Measurements from ENCODE around the gene POLQ. TPM values are rescaled to one million over a fixed set of nuclear protein-coding genes. Genes with fewer than 3 reads are reported as not detected.

Gene POLQ
- total and polyA plus RNA-seq, 4 donors, result 0.10 to 13.2 (median 0.22) TPM

GRCh38 chr3:121515313-121515712, 30.5 kb downstream of the POLQ start:
- Histone ChIP-seq H3K4me1 (ENCODE audit: control insufficient read depth in 4 of 4, insufficient read depth in 4 of 4, low read length in 3 of 4) (no peaks in the 10 kb centered on the region), H3K4me3 (ENCODE audit: low read depth in 1 of 3, low read length in 3 of 3) (no peak overlapping the region), H3K27me3 (ENCODE audit: control insufficient read depth in 4 of 4, insufficient read depth in 4 of 4, low read length in 3 of 4) (no peaks in the 10 kb centered on the region), H3K9ac (ENCODE audit: low read depth in 1 of 2, low read length in 2 of 2) (no peak overlapping the region), H3K9me3 (ENCODE audit: control insufficient read depth in 4 of 4, low read length in 3 of 4) (no peaks in the 10 kb centered on the region), H3K27ac (ENCODE audit: low read depth in 1 of 2, low read length in 2 of 2) (no peak overlapping the region), H3K36me3 (ENCODE audit: control insufficient read depth in 4 of 4, insufficient read depth in 3 of 4, low read depth in 1 of 4, low read length in 3 of 4) (no peaks in the 10 kb centered on the region)
- DNase-seq (ENCODE audit: low spot score), result no peak
- WGBS, result 72% methylated on average over 2 of the region's 2 CpGs
- TF ChIP-seq REST (IDR thresholded peaks at IDR 0.05), result no peak
- no peak for TF ChIP-seq YY1 (IDR thresholded peaks at IDR 0.05)
- TF ChIP-seq NR2F2 (IDR thresholded peaks at IDR 0.05), result no peak
- no peak for TF ChIP-seq FOXA2 (IDR thresholded peaks at IDR 0.05)
- TF ChIP-seq RXRA (IDR thresholded peaks at IDR 0.05), result no peak
- TF ChIP-seq HNF4A (conservative IDR thresholded peaks at IDR 0.05), result no peak
- TF ChIP-seq RAD21 (IDR thresholded peaks at IDR 0.05), result no peak
- TF ChIP-seq GABPA (IDR thresholded peaks at IDR 0.05 in 1 of 2, conservative IDR thresholded peaks at IDR 0.05 in 1 of 2), result no peak
- TF ChIP-seq MAX (IDR thresholded peaks at IDR 0.05), result no peak

GRCh38 chr3:121514496-121514895, 31.3 kb downstream of the POLQ start:
- no peak for TF ChIP-seq MAX (IDR thresholded peaks at IDR 0.05)
- TF ChIP-seq EGR1 (IDR thresholded peaks at IDR 0.05; ENCODE audit: low read depth in 2 of 2), result no peak
- no peak for TF ChIP-seq ATF3 (IDR thresholded peaks at IDR 0.05)
- TF ChIP-seq CTCF (IDR thresholded peaks at IDR 0.05; ENCODE audit: low read depth, low read length, missing input control), result no peak
- no peak for TF ChIP-seq YY1 (IDR thresholded peaks at IDR 0.05)
- no peak for TF ChIP-seq TAF1 (conservative IDR thresholded peaks at IDR 0.05)
- no peak for TF ChIP-seq SP1 (IDR thresholded peaks at IDR 0.05)
- TF ChIP-seq FOXA2 (IDR thresholded peaks at IDR 0.05), result no peak
- TF ChIP-seq REST (IDR thresholded peaks at IDR 0.05), result no peak
- no peak for TF ChIP-seq FOXA1 (IDR thresholded peaks at IDR 0.05)
- no peaks in the 10 kb centered on the region for H3K36me3 ChIP-seq (ENCODE audit: control insufficient read depth in 4 of 4, insufficient read depth in 3 of 4, low read depth in 1 of 4, low read length in 3 of 4)
- WGBS, result 96% methylated on average over 3 of the region's 3 CpGs
- DNase-seq (ENCODE audit: low spot score), result no peak
- no peaks in the 10 kb centered on the region for H3K27me3 ChIP-seq (ENCODE audit: control insufficient read depth in 4 of 4, insufficient read depth in 4 of 4, low read length in 3 of 4)
- no peak overlapping the region for H3K4me3 ChIP-seq (ENCODE audit: low read depth in 1 of 3, low read length in 3 of 3)
- no peaks in the 10 kb centered on the region for H3K9me3 ChIP-seq (ENCODE audit: control insufficient read depth in 4 of 4, low read length in 3 of 4)
- H3K27ac ChIP-seq (ENCODE audit: low read depth in 1 of 2, low read length in 2 of 2), result no peak overlapping the region
- H3K4me1 ChIP-seq (ENCODE audit: control insufficient read depth in 4 of 4, insufficient read depth in 4 of 4, low read length in 3 of 4), result no peaks in the 10 kb centered on the region
- H3K9ac ChIP-seq (ENCODE audit: low read depth in 1 of 2, low read length in 2 of 2), result no peak overlapping the region
